ENCODE results near the gene PRMT7. TPM values are rescaled to one million over a fixed set of nuclear protein-coding genes. Genes with fewer than 3 reads are reported as not detected.

Gene PRMT7
- total RNA-seq, 1 experiment from 2014 or later = 59.3 TPM

GRCh38 chr16:68400924-68401460, 90.2 kb downstream of the PRMT7 start (continued):
- no peak for TF ChIP-seq E2F1 (CRISPR knock-in tag; IDR thresholded peaks at IDR 0.05)

GRCh38 chr16:68401871-68402747, 91.3 kb downstream of the PRMT7 start:
- H3K27me3 Mint-ChIP-seq (ENCODE audit: low read depth) = no peaks in the 10 kb centered on the region
- DNase-seq (ENCODE audit: low spot score) = no peak
- no peak overlapping the region for H3K4me3 Mint-ChIP-seq
- POLR2A ChIA-PET = no interaction called here
- no peak for TF ChIP-seq ZNF396 (CRISPR knock-in tag; IDR thresholded peaks at IDR 0.05; ENCODE audit: borderline replicate concordance)
- no peaks in the 10 kb centered on the region for H3K9me3 Mint-ChIP-seq
- H3K4me1 Mint-ChIP-seq = peaks cover 31% of the 10 kb centered on the region
- no peak for ATAC-seq
- CTCF ChIA-PET = interaction anchor here (0.9 to 1.9 kb wide), 3 partner anchors 12 to 138 kb away, joined by 3 to 7 read pairs (median 4); partner anchors contain the start of gene SLC7A6
- H3K27ac Mint-ChIP-seq = no peak overlapping the region
- H3K36me3 Mint-ChIP-seq = no peaks in the 10 kb centered on the region

GRCh38 chr16:68402748-68403040, 91.9 kb downstream of the PRMT7 start:
- ATAC-seq (no peak), DNase-seq (ENCODE audit: low spot score) (no peak)
- Mint-ChIP-seq H3K27me3 (ENCODE audit: low read depth) (no peaks in the 10 kb centered on the region), H3K36me3 (no peaks in the 10 kb centered on the region), H3K27ac (no peak overlapping the region), H3K4me3 (no peak overlapping the region), H3K9me3 (no peaks in the 10 kb centered on the region), H3K4me1 (peaks cover 25% of the 10 kb centered on the region)
- TF ChIP-seq ZNF425 (CRISPR knock-in tag; conservative IDR thresholded peaks at IDR 0.05) (no peak), ZMAT4 (CRISPR knock-in tag; IDR thresholded peaks at IDR 0.05) (no peak), SP1 (CRISPR knock-in tag; conservative IDR thresholded peaks at IDR 0.05) (no peak), ZNF281 (CRISPR knock-in tag; IDR thresholded peaks at IDR 0.05) (no peak), FOXJ3 (CRISPR knock-in tag; IDR thresholded peaks at IDR 0.05; ENCODE audit: borderline replicate concordance) (no peak), ZNF121 (CRISPR knock-in tag; IDR thresholded peaks at IDR 0.05) (no peak), ZBTB43 (CRISPR knock-in tag; IDR thresholded peaks at IDR 0.05) (no peak), MAX (CRISPR knock-in tag; IDR thresholded peaks at IDR 0.05) (no peak), RORB (CRISPR knock-in tag; IDR thresholded peaks at IDR 0.05) (no peak), ATF6 (CRISPR knock-in tag; IDR thresholded peaks at IDR 0.05) (no peak), GABPB1 (CRISPR knock-in tag; IDR thresholded peaks at IDR 0.05) (no peak), GRHL2 (CRISPR knock-in tag; IDR thresholded peaks at IDR 0.05; ENCODE audit: insufficient replicate concordance, severe bottlenecking) (no peak), CDX4 (CRISPR knock-in tag; IDR thresholded peaks at IDR 0.05; ENCODE audit: borderline replicate concordance) (no peak), NR1H2 (CRISPR knock-in tag; IDR thresholded peaks at IDR 0.05) (no peak), FOXK1 (CRISPR knock-in tag; IDR thresholded peaks at IDR 0.05) (no peak), MYBL2 (CRISPR knock-in tag; IDR thresholded peaks at IDR 0.05) (no peak), NFYB (CRISPR knock-in tag; conservative IDR thresholded peaks at IDR 0.05; ENCODE audit: low read depth) (no peak), ZNF423 (CRISPR knock-in tag; IDR thresholded peaks at IDR 0.05) (no peak)
- ChIA-PET CTCF (interaction anchor here (1.5 kb wide), 1 partner anchor 38 kb away, joined by 4 read pairs; no protein-coding TSS in a partner anchor), POLR2A (no interaction called here)
